UCSD-AML1 (cell line): ENCODE measurements around the gene GGA3.

Experiments
- DNase-seq: peaks from one replicate; lab custom pipeline; 2025; ENCODE audit not compliant: unreplicated experiment; lab: John Stamatoyannopoulos, UW

Gene GGA3

DNA sequence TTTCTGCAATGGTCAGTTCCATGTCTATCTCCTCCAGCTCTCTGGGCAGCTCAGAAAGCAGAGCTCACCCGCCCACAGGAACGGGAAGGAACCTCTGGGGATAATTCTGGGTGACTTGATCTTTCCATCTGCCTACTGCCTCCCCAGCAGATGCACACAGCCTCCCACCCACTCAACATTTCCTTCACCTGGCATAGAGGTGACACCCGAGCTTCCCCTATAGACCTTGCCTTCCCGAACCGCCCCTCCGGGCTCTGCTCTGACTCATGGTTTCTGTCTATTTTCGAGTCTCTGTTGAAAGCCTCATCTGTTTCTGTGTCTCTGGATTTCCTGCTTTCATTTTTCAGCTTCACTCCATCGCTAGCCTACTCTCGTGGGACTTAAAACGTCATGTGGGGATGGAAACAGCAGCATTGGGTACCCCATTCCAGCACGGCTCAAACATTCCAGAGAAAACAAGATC is 11.4 kb downstream of the GGA3 start:
- peak; percentile 48 for DNase-seq

DNA sequence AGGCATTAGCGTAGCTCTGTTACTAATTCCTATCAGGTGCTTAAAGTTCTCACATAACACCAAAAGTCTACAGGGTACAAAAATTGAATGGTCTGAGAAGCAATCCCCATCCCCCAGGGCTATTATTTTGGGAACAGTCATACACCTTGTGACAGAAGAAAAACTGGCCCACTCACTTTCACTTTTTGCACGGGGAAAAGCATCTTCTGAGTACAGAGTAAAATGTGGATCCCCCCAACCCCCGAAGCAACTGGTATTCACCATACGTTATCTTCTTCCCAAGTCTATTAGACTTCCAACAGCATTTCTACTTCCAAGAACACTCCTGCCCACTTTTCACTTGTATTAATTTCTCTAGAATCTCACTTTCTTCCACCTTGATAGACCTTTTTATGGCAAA is 11.8 kb downstream of the GGA3 start:
- no peak for DNase-seq

DNA sequence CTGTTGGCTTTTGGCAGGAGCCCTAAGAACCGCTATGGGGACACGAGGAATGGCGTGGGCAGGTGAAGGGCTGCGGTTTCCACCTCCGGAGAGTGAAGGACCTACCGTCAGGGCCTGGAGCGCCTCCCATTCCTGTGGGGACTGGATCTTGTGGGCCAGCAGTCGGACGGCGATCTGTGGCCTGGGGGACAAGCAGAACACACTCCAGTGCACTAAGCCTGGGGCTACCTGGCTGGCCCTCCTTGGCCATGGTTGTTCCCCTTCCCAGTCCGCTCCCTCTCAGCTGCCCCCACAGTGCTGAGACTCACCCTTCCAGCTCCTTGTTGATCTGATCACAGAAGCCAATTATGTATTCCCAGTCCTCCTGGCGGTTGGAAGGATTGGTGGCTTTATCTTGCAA is 15.0 kb downstream of the GGA3 start:
- DNase-seq, result no peak

DNA sequence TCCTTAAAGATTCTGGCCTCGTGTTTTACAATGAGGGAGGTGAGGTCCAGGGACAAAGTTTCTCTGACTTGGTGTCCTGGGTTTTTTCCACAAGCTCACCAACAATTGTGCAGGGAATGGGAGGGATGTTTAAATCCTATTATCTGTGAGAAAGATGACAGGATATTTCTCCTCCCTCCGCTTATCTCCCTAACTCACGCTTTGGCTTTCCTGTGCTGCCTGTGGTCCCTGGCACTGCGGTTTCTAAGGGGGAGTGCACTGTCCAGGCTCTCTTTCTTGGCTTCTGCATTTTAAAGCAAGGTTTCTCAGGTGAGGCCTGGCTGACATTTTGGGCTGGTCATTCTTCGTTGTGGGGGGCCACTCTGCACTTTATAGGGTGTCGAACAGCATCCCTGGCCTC is 16.4 kb downstream of the GGA3 start:
- DNase-seq, result no peak

DNA sequence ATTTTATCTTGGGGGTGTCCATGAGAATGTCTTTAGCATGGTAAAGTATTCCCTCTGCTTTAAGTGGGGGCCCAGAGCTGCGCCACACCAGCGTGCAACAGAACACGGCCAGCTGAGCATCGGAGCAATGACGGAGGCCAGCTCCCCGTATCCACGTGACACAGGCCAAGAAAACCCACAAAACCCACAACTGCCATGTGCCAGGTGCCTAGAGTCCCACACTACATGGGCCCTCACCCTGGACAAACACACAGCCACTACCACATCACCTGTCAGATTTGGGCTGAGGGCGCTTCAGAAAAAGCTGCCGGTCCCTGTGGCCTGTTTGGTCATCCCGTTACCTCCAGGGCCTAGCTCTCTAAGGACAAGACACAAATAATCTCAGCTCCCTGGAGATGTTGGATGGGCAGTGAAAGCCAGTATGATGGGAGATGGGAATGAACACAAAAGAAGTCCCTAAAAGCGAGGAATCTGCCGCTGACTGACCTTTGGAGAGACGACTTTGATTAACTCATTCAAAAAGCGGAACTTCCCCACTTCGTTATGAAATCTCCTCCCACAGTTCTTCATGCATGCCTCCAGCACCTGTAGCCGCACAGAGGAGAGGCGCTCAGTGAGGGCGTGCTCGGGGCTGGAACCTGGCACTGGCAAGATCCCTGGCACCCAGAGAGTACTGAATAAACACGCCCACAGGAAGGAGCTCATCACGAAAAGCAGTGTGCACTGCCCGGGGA is 17.1 kb downstream of the GGA3 start:
- DNase-seq, result no peak

DNA sequence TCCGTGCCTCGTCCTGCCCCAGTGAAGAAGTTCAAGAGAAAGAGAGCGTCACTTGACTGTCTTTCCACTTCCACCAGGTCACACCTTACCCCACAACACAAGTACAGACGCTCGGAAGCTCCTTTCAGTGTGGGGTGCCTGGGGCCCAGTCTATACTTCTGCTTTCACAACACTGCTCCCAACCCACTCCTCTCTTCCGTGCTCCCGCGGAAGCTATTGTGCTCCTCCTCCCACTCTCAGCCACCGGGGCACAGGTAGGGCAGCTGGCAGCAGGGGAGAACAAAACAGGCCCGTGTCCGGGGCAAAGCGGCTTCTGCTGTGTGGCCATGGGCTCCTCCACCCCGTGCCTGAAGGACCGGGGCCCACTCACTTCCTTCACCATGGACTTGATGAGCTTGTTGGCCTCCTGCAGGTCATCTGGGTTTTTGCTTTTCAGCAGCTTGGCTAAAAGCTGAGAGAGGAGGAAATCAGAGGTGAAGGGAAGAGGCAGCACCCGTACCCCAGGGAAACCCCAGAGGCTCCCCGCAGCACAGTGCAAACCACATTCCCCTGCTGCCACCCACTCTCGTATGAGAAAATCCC is 18.9 kb downstream of the GGA3 start:
- DNase-seq, result no peak

DNA sequence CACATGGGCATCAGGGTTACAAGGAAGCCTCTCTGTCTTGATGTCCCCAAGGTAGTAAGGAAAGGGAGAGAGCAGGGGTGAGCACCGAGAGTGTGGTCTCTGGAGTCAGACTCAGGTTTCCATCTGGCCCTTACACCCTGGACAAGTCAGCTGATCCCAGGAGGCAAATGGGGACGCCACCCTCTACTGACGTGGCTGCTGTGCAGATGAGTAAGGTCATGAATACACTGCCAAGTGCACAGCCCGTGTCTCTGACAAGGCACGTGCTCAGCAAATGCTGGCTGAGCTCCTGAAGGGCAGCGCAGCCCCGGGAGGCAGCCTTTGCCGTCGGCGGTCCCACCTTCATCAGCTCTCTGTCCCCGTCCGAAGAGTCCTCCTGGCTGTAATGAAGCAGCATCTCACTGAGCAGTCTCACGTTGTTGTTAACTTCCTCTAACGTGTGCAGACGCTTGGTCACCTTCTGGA is 19.4 kb downstream of the GGA3 start:
- no peak for DNase-seq

DNA sequence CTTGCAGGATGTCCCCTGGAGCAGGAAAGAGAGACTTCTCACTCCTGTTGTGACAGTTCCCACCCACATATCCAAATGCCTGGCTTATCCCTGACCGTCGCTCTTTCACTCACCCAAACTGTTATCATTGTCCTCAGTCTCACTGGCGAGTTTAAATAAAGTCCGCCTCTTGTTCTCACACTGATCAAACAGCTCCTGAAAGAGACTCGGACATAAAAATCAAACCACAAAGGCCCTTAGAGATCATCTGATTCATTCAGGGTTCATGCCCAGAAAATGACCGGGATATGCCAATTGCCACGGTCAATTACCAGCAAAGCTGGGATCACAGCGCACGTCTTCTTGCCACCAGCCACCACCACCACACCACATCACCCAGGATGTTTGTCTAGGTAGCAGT is 19.9 kb downstream of the GGA3 start:
- DNase-seq, result no peak

DNA sequence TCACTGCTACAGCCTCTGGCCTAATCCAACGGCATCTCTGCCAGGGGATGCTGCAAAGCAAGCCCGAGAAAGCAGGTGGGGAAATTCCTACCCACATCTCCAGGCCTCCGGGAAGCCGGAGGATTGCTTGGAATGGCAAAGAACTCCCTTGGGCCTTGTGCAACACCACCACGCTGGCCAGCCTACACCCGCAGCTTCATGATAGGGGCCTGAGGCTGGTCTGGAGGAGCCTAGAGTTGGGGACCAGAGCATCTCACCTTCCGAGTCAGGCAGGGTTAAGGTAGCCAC is 20.3 kb downstream of the GGA3 start:
- no peak for DNase-seq

DNA sequence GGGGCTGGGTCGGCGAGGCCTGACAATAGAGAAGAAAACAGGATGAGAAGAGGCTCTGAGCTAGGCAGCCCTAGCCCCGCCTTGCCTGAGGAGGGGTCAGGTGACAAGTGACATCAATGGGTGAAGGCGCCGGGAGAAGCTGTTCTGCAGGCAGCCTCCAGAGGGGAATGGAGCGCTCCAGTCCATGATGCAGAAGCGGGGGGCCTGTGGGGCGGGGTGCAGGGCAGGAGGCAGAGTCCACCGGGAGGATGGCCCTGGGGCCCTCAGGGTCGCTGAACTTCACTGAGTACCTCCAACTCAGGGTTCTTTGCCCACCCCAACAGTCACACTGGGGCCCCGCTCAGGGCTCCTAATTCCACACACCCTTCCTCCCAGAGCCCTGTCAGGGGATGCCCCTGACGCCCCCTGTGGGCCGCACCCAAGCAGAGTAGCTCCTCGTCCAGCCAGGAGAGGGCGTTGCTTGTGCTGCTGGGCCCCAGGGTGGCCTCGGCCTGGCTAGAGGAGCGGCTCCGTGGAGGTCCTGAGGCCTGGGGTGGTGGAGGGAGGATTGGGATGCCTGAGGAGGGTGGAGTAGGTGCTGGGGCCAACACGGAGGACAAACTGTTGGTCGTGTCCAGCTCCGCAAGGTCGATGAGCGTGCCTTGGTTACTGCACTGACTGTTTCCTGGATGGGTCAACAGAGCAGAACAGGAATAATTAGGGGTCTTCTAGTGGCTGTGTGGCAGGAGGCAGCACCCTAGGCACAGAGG is 20.8 kb downstream of the GGA3 start:
- DNase-seq, result peak; percentile 53

DNA sequence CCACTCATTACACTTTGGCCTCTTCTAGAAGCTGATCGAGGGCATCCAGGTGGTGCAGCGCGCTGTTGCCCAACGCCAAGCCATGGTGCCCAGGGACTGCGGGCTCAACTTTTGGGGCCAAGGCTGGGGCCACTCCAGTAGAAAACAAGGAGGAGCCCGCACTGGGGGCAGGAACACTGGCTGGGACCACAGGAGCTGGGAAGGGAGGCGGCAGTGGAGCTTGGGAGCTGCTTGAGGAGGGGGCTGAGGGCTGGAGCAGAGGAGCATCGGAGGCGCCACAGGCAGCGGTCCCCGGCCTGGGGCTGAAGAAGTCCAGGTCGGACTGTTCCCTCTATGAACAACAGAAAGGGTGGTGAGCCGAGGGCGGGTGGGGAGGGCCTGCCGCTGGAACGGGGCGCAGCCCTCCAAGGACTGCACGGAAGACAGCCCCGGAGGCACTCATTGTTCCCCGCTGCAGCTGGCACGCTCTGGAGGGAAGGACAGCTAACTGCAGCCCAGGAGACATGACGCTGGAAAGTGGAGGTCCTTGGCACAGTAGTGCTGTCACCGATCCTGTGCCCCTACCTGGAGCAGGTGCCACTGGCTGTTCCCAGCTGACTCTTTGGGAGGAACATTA is 21.5 kb downstream of the GGA3 start:
- no peak for DNase-seq

DNA sequence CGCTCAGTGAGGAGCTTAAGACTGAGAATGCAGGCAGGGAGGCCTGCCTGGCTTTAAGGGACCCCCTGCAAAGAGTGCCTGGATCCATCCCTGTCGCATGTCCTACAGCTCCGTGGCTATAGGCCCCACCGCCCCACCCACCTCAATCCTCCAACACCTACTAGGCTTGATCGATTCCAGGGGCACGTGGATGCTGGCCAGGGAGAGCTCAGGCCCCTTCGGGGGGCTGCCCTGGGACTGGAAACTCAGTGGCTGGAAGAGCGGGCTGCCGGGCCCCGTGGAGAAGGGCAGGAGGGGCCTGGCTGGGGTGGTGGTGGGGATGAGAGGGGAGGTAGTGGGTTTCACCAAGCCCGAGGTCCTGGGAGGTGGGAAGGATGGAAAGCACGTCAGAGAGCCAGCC is 22.2 kb downstream of the GGA3 start:
- no peak for DNase-seq

DNA sequence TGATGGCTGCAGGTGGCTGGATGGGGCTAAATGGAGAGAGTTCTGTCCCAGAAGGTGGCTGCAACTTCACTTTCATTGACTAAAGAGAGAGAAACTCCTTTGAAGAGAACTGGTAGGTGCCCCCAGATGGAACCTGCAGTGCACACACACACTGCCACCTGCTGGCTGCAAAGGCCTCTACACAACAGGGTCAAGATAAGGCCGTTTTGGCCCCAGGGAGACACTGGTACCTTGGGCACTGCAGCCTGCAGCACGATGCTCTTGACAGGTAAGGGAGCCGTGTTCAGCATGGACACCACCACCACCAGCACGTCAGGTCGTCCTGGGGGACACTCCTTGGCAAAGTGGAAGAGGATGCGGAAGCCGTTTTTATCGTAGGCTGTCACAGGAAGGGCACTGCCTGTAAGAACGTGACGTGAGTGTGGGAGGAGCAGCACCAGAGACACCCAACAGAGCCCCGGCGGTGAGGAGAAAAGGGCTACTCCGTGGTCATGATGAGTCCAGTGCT is 22.7 kb downstream of the GGA3 start:
- peak; percentile 45 for DNase-seq

DNA sequence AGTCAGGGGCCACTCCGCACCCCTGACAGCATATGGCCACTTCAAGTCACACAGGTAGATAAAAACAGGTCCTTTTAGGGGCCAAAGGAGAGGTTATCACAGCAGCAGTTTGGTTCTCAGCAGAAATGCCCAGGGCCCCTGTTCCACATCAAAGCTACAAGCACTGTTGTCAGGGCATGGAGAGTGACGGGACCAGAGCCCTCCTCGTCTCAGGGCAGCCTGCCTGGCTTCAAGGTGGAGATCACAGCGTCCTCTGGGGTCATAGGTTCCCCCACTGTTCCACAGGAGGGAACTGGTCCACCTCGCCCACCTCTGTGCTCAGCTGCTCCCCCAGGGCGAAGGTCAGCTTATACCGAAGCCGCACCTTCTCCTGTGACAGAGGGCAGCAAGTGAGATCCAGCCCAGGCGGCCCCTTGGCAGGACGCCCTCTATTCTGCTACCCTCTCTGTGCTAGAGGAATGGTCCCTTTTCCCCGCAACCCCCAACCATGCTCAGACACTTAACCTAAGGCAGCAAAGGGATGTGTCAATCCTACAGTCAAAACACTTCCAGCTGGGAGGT is 23.3 kb downstream of the GGA3 start:
- DNase-seq, result no peak

DNA sequence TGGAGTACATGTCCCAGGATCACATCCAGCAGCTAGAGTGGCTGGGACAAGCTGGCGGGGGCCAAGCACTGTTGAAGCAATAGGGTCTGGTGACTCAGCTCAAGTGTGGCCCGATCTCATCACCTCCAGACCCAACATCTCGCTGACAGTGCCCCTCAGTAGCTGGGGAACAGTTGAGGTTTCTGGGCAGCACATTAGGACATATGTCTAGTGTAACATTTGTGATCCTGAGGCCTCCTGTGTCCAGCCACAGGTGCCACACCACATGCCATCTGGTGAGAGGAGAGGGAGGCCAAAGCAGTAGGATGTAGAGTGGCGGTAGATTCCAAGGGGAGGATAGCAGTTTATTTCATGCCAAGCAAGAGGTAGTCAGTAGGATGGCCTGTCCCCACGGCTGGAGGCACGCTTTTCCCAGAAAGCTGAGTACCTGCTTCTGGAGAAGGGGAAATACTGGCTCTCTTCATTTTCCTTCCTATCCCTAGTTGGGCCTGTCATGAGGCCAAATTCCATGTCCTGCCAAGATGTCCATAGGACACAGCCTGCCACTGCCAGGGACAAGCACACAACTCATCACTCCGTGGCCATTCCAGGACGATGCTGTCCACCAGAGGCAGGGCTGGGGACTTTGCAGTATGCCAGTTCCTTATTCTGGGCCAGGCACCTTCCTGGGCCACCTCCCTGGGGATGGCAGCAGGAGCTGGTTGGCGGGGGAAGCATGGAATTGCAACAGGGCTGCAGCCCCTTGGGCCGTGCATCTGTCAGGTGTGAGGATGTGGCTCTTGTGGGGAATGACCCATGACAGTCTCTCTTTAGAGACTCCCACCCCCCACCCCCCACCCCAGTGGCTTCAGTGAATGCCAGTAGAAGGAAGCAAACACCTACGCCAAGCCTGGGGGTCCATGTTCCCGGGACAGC is 24.0 kb downstream of the GGA3 start:
- no peak for DNase-seq

DNA sequence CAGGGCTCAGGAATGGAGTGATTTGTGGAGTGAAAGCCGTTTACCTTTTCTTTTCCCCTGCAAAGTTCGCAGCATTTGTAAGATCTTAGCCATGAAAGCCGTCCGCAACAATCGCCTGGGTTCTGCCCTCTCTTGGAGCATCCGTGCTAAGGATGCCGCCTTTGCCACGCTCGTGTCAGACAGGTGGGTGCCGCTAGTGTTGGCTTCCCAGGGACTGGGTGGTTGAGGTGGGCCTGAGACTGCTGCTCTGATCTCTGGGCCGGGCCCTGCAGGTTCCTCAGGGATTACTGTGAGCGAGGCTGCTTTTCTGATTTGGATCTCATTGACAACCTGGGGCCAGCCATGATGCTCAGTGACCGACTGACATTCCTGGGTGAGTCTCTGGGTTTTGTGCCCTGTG is 28.6 kb downstream of the GGA3 start:
- no peak for DNase-seq

DNA sequence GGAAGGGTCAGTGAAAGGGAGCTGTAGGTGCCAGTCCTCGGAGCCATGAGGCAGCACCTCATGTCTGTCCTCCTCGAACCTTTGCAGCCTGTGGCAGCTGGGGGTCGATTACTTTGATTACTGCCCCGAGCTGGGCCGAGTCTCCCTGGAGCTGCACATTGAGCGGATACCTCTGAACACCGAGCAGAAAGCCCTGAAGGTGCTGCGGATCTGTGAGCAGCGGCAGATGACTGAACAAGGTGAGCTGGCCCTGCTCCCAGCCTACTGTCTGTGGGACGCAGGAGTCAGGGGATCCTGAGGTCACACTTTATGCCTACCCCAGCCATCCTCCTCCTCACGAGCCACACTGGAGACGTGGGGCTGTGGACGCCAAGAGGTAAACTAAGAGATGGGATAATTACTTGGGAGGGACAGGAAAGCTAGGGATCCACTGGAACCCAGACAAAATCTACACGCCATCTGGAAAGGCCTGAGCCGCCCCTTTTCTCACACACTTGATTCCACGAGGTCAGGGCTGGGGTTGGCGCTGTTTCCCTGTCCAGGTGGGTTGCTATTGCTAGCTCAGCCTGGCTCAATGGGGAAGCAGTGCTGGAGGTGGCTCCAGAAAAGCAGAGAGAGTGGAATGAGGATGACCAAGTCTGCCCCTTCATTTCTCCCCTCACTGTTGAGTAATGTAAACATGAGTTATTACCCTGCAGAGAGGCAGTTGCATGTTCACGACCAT is 29.5 kb downstream of the GGA3 start:
- no peak for DNase-seq

DNA sequence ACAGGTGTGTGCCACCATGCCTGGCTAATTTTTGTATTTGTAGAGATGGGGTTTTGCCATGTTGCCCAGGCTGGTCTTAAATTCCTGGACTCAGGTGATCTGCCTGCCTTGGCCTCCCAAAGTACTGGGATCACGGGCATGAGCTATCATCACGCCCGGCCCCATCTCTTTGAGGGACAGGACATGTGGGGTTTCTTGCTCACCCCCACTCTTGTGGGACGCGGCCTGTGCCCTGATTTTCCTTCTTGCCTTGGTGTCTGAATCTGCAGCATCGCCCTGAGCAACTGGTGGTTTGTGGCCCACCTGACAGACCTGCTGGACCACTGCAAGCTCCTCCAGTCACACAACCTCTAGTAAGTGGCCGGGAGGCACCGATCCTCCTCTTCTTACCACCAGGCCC is 30.3 kb downstream of the GGA3 start:
- no peak for DNase-seq

DNA sequence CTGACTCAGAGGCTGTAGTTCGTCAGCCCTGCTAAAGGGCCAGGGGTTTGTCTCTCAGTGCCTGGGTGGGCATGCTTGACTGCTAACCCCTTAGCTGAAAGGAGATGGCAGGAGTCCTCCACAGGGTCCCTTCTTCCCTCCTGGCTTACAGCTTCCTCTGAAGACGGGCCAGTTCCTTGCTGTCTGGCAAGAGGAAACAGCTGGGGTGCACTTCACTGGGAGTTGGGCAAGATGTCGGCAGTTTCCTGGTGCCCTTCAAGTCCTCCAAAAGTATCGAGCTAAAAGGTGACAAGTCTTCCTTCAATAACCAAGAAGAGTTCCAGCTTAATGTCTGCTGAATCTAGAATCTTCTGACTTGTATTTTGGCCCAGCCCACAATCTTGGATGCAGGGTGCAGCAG is 32.6 kb downstream of the GGA3 start:
- DNase-seq, result peak; percentile 19

DNA sequence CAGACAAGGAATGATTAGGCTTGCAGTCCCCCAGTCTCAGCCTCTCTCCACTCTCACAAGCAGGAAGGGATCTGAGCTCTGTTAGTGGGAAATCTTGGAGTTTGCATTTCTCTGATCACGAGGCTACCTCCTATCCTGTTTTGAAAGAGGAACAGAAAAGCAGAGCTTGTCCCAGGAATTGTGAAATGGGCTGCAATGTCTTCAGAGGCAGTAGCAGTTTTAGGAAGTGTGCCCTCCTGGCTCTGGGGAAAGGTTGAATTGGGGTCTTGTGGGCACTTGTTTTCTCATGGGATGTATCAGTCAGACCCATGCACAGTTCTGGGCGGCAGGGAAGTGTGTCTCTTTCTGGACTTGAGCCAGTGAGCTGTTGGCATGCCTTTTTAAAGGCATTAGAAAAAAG is 33.1 kb downstream of the GGA3 start:
- DNase-seq, result no peak
